HUES48 (cell line): ENCODE measurements around the gene SLCO2B1.

Source experiments
- H3K27ac ChIP-seq: one replicate; pipeline ENCODE4 v1.7.0; 2013; ENCODE audit warnings: low read depth, low read length, inconsistent platforms
- H3K27me3 ChIP-seq: 2 replicates; pipeline ENCODE4 v1.6.1; 2013; ENCODE audit warnings: mild to moderate bottlenecking, low read length; ENCODE audit not compliant: control insufficient read depth, insufficient read depth
- H3K36me3 ChIP-seq: 2 replicates; pipeline ENCODE4 v1.6.1; 2013; ENCODE audit warnings: low read length; ENCODE audit not compliant: control insufficient read depth, insufficient read depth
- H3K4me1 ChIP-seq: 2 replicates; pipeline ENCODE4 v1.6.1; 2013; ENCODE audit warnings: mild to moderate bottlenecking, low read length; ENCODE audit not compliant: control insufficient read depth, insufficient read depth
- H3K4me3 ChIP-seq: 2 replicates; pipeline ENCODE4 v1.5.1; 2013; ENCODE audit warnings: mild to moderate bottlenecking, low read depth, low read length
- H3K9ac ChIP-seq: 2 replicates; pipeline ENCODE4 v1.6.1; 2013; ENCODE audit warnings: mild to moderate bottlenecking, low read depth, low read length, moderate library complexity
- H3K9me3 ChIP-seq: 2 replicates; pipeline ENCODE4 v1.6.1; 2013; ENCODE audit warnings: low read length; ENCODE audit not compliant: control insufficient read depth, insufficient read depth

The SLCO2B1 gene

DNA sequence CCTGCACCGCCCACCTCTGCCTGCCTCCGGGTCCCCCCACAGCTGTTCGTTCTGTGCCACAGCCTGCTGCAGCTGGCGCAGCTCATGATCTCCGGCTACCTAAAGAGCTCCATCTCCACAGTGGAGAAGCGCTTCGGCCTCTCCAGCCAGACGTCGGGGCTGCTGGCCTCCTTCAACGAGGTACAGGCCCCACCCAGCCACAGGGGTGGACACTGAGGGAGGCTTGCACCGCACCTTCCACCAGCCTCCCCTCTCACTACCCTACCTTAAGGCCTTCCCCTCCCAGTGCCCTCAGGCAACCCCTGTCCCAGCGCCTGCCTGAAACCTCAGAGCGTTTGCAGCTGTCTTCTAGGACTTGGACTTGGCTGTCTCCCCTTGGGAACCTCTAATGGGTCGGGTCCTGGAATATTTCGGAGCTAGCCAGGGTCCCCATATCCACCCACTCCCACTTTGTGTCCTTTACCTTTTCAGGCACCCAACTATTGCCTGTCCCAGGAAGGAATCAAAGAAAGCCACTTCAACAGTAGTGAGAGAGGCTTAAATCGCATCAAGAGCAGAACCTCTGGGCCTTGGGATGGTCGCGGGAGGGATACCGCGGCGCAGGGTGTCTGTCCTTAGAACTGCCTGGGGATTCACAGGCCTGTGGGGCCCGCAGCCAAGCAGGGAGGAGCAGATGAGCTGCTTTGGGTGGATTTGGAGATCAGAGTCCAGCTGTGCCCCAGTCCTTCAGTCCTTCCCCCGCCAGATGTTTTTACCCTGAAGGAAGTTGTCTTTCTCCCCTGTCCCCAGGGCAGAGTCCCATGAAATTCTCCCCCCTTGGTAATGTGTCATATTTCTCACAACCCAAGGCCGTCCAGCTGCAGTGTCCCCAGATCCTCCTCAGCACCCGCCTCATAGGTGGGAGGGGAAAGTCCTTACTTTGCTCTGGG, 13.3 kb downstream of the SLCO2B1 start:
- no peaks in the 10 kb centered on the region for H3K4me1 ChIP-seq
- H3K9me3 ChIP-seq, result no peaks in the 10 kb centered on the region
- no peak overlapping the region for H3K9ac ChIP-seq
- no peaks in the 10 kb centered on the region for H3K27me3 ChIP-seq
- H3K4me3 ChIP-seq, result no peak overlapping the region
- H3K27ac ChIP-seq, result no peak overlapping the region
- no peaks in the 10 kb centered on the region for H3K36me3 ChIP-seq

- Histone ChIP-seq H3K4me3 (no peak overlapping the region), H3K4me1 (no peaks in the 10 kb centered on the region), H3K27ac (no peak overlapping the region), H3K9ac (no peak overlapping the region), H3K9me3 (no peaks in the 10 kb centered on the region), H3K27me3 (no peaks in the 10 kb centered on the region), H3K36me3 (no peaks in the 10 kb centered on the region)
Observed at GRCh38 chr11:75165721-75166120, 14.8 kb downstream of the SLCO2B1 start.

DNA sequence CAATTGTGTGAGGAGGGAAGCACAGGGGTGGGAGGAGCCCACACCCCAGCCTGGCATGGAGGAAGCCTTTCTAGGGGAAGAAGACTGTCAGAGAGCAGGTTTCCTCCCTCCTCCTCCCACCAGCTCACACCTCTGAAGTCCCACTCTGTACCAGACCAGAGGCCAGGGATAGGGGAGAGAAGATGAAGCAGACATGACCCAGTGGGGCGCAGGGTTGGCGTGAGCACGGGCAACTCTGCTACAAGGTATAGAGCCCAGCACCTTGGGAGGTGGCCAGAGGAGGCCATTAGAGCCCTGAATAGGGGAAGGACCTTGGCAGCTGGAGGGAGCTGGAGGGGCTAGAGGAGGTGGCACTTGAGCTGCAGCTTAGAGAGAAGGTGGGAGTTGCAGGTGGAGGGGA, 15.9 kb downstream of the SLCO2B1 start:
- no peak overlapping the region for H3K4me3 ChIP-seq
- no peaks in the 10 kb centered on the region for H3K36me3 ChIP-seq
- no peak overlapping the region for H3K27ac ChIP-seq
- no peaks in the 10 kb centered on the region for H3K4me1 ChIP-seq
- H3K9ac ChIP-seq, result no peak overlapping the region
- H3K9me3 ChIP-seq, result no peaks in the 10 kb centered on the region
- H3K27me3 ChIP-seq, result no peaks in the 10 kb centered on the region

DNA sequence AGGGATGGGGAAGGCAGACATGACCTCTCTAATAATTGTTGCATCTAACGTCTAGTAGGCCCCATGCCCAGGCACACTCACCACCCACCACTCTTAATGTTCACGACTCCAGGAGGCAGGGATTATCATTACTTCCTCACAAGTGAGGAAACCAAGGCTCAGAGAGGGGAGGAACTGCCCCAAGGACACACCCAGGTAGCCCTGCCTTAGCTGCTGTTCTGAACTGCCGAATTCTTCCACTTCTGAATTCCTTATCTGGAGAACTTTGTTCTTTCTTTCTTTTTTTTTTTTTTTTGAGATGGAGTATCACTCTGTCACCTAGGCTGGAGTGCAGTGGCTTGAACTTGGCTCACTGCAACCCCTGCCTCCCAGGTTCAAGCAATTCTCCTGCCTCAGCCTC, 16.7 kb downstream of the SLCO2B1 start:
- Histone ChIP-seq H3K4me3 (no peak overlapping the region), H3K27me3 (no peaks in the 10 kb centered on the region), H3K36me3 (no peaks in the 10 kb centered on the region), H3K4me1 (no peaks in the 10 kb centered on the region), H3K9me3 (no peaks in the 10 kb centered on the region), H3K27ac (no peak overlapping the region), H3K9ac (no peak overlapping the region)

- Histone ChIP-seq H3K36me3 (no peaks in the 10 kb centered on the region), H3K27me3 (no peaks in the 10 kb centered on the region), H3K4me3 (no peak overlapping the region), H3K9me3 (no peaks in the 10 kb centered on the region), H3K4me1 (no peaks in the 10 kb centered on the region), H3K9ac (no peak overlapping the region), H3K27ac (no peak overlapping the region)
Observed at GRCh38 chr11:75169101-75169885, 18.4 kb downstream of the SLCO2B1 start.

GRCh38 chr11:75170516-75171201, 19.8 kb downstream of the SLCO2B1 start:
- H3K27me3 ChIP-seq, result no peaks in the 10 kb centered on the region
- H3K9ac ChIP-seq, result no peak overlapping the region
- no peaks in the 10 kb centered on the region for H3K9me3 ChIP-seq
- no peak overlapping the region for H3K4me3 ChIP-seq
- H3K36me3 ChIP-seq, result no peaks in the 10 kb centered on the region
- no peaks in the 10 kb centered on the region for H3K4me1 ChIP-seq
- no peak overlapping the region for H3K27ac ChIP-seq

DNA sequence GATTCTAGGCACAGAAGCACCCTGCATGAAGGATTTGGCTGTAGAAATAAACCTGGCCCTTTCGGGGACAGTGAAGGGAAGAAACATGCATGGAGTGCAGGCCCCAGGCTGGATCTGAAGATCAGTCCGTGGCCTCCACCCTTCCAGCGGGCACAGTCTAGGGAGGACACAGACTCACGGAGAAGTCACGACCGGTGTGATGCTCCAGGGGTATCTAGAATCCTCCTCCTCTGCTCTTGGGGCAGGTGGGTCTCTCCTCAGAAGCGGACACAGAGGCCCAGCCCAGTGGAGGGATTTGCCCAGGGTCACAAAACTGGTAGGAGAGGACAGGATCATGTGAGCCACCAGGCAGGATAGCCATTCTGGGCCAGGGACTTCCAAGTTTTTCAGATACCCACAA, 22.4 kb downstream of the SLCO2B1 start:
- H3K9ac ChIP-seq, result no peak overlapping the region
- no peak overlapping the region for H3K27ac ChIP-seq
- no peaks in the 10 kb centered on the region for H3K9me3 ChIP-seq
- H3K27me3 ChIP-seq, result no peaks in the 10 kb centered on the region
- H3K36me3 ChIP-seq, result no peaks in the 10 kb centered on the region
- no peaks in the 10 kb centered on the region for H3K4me1 ChIP-seq
- H3K4me3 ChIP-seq, result no peak overlapping the region

DNA sequence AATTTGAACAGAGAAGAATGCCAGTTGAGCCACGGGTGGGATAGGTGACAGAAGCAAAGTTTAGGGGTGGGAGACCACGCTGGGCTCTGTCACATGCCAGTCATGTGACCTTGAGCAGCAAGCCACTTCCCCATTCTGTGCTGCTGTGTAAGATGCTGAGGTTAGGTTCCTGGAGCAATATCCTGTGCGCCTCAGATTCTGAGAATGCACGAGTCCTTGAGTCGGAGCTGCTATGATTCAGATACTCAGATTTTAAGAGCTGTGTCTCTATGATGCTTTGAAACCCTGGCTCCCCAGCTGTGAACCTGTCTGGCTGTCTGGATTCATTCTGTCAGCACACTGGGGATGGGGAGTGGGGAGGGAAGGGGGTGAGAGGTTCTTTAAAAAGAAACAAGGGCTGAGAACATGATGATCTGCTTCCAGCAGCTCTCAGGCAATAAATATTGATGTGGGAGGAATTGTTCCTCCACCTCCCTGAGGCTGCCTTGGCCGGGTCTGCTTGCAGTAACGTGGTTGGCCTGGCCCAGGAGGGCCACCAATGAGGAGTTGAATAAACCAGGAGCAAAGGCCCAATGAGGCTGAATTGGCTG, 24.0 kb downstream of the SLCO2B1 start:
- Histone ChIP-seq H3K4me1 (no peaks in the 10 kb centered on the region), H3K4me3 (no peak overlapping the region), H3K36me3 (no peaks in the 10 kb centered on the region), H3K27ac (no peak overlapping the region), H3K27me3 (no peaks in the 10 kb centered on the region), H3K9me3 (no peaks in the 10 kb centered on the region), H3K9ac (no peak overlapping the region)

- Histone ChIP-seq H3K9me3 (no peaks in the 10 kb centered on the region), H3K27ac (no peak overlapping the region), H3K4me3 (no peak overlapping the region), H3K36me3 (no peaks in the 10 kb centered on the region), H3K27me3 (no peaks in the 10 kb centered on the region; the same call in 1 of the 2 replicates), H3K9ac (no peak overlapping the region), H3K4me1 (no peaks in the 10 kb centered on the region)
Observed at GRCh38 chr11:75182664-75183063, 31.8 kb downstream of the SLCO2B1 start.

DNA sequence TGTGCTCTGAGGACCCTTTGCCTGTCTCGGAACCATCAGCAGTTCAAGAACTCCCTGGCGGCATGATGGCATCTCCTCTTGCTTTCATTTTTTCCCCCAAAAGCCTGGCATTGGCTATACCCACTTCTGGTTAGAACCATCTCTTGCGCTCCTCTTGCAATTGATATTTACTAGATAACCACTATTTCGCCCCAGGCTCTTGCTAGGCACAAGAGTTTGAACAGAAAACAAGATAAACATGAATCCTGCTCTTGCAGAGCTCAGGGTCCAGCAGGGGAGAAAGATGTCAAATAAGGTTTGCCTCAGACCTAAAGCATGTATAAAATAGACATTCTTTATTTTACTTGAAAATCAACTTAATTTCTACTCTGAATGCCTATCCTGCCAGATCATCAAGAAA, 33.1 kb downstream of the SLCO2B1 start:
- Histone ChIP-seq H3K27me3 (no peaks in the 10 kb centered on the region; the same call in 1 of the 2 replicates), H3K27ac (no peak overlapping the region), H3K36me3 (no peaks in the 10 kb centered on the region), H3K4me3 (no peak overlapping the region), H3K4me1 (no peaks in the 10 kb centered on the region), H3K9ac (no peak overlapping the region), H3K9me3 (no peaks in the 10 kb centered on the region)
